Adrenal gland (tissue), 12 donors: ENCODE data around the gene DHX34. TPM values are rescaled to one million over a fixed set of nuclear protein-coding genes. Genes with fewer than 3 reads are reported as not detected.

Experiments
- DNase-seq, 7 donors: peaks; one replicate each; pipeline ENCODE4 v3.0.0-alpha.2; 2019 to 2020
- H3K27ac ChIP-seq, 5 donors: fragments of 200-600 bp; sonication (generic) in 4 of 5; 1 replicate in 3 of 5; 2 replicates in 2 of 5; pipeline versions ENCODE4 v1.5.1 to v1.8.0; 2016 to 2020; ENCODE audit warnings: mild to moderate bottlenecking in 1 of 5
- H3K27me3 ChIP-seq: fragments of 200-600 bp; 2 replicates; pipeline ENCODE4 v1.8.0; 2021
- H3K36me3 ChIP-seq, 2 donors: fragments of 200-600 bp; replicated peaks in 1 of 2; 1 replicate in 1 of 2; 2 replicates in 1 of 2; pipeline versions ENCODE4 v1.5.1 to v1.8.0; 2018 to 2022
- H3K4me1 ChIP-seq, 2 donors: fragments of 200-600 bp; replicated peaks in 1 of 2; 1 replicate in 1 of 2; 2 replicates in 1 of 2; pipeline versions ENCODE4 v1.5.1 to v1.8.0; 2018 to 2021
- H3K4me3 ChIP-seq, 4 donors: fragments of 200-600 bp; sonication (generic) in 3 of 4; one replicate each; pipeline ENCODE4 v1.5.1; 2016 to 2018
- H3K9me3 ChIP-seq, 3 donors: fragments of 200-600 bp; sonication (generic) in 1 of 3; replicated peaks in 1 of 3; 1 replicate in 2 of 3; 2 replicates in 1 of 3; pipeline versions ENCODE4 v1.5.1 to v1.8.0; 2016 to 2021
- POLR2A ChIP-seq, 2 donors: fragments of 450-650 bp; IDR thresholded peaks; one replicate each; pipeline ENCODE4 v1.6.1; 2017; ENCODE audit warnings: antibody characterized with exemption in 2 of 2, mild to moderate bottlenecking in 2 of 2, moderate library complexity in 1 of 2
- WGBS, 4 donors: extraction: QIAGEN DNeasy Blood & Tissue Kit in 2 of 4; methylation state at CpG; one replicate each; pipeline versions ENCODE4 v1.1.5 to v1.1.7; 2013 to 2017; 5-methylcytosine and 5-hydroxymethylcytosine counted together
- intact Hi-C, 2 donors: fragments of 100-400 bp; cut with DNase I; formaldehyde crosslinking; loops; one replicate each; pipeline versions ENCODE4 v1.14.1 to v1.15.0; 2022 to 2023
- polyA plus RNA-seq, 3 donors: library from polyadenylated mRNA; stranded (reverse); fragments of 200-250 nt in 2 of 3; fragments of 350-450 nt in 1 of 3; fragmentation: Illumina TruSeq in 1 of 3; extraction: RNeasy Lipid Tissue Mini Kit (QIAGEN cat#74804) in 1 of 3; gene quantifications; one replicate each; pipeline ENCODE4 v1.2.3, GENCODE V29; 2013 to 2014
- total RNA-seq, 9 donors: library from RNA; depleted of rRNA in 4 of 9; stranded (reverse); fragments of >200 nt in 4 of 9; fragments of 120-200 nt in 1 of 9; fragmentation: NEBNext Ultra II Directional in 1 of 9; extraction: Animal tissue kit (Norgen Biotek cat#: 25700) in 1 of 9; gene quantifications; one replicate each; pipeline versions ENCODE4 v1.1.0 to v1.2.4, GENCODE V29; 2013 to 2023
- TF ChIP-seq, protein P1 (sequence below), 6 experiments: fragments of 450-650 bp in 4 of 6; fragments of 200-600 bp in 2 of 6; sonication (generic) in 1 of 6; IDR thresholded peaks; 1 replicate in 5 of 6; 2 replicates in 1 of 6; pipeline versions ENCODE4 v1.5.1 to v1.8.0; 2016 to 2021; ENCODE audit warnings: antibody characterized with exemption in 6 of 6, mild to moderate bottlenecking in 2 of 6, moderate library complexity in 1 of 6
- donor health status: healthy with polysubstance abuse.
- donor health status: Bipolar disorder and iron deficiency.
- donor health status: DM: yes; HTN: yes; CAD: no.
- donor health status: DM: no; HTN: no; CAD: no.
- donor health status: DM: no; HTN: no; CAD: no.
- donor health status: DM: yes; HTN: yes; CAD: no.

DHX34 gene
- total and polyA plus RNA-seq, 12 donors = 5.0 to 49.7 (median 11.2) TPM

DNA sequence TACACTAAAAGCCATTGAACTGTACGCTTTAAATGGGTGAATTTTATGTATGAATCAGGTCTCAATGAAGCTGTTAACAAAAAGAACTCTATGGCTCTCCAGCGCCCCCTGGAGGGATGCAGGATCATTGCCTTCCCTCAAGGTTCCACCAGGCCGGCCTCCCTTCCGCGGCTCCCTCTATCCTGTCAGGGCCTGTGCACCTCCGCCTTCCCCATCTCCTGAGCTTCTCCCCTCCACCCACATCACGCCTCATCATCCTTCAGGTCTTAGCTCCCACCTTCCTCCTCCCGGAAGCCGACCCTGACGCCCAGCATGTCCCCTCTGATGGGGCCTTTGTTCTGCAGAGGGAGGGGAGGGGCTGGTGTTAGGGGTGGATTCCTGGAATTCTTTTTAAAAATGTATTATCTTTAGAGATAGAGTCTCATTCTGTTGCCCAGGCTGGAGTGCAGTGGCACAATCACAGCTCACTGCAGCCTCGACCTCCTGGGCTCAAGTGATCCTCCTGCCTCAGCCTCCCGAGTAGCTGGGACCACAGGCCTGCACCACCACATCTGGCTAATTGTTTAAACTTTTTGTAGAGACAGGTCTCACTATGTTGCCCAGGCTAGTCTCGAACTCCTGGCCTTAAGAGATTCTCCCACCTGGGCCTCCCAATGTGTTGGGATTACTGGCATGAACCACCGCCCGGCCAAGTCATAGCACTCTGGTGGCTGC is 42.6 kb downstream of the DHX34 start:
- H3K36me3 ChIP-seq = no peaks in the 10 kb centered on the region
- H3K4me3 ChIP-seq = no peak overlapping the region
- TF ChIP-seq POLR2A (IDR thresholded peaks at IDR 0.05) = no peak
- TF ChIP-seq, protein P1, sequence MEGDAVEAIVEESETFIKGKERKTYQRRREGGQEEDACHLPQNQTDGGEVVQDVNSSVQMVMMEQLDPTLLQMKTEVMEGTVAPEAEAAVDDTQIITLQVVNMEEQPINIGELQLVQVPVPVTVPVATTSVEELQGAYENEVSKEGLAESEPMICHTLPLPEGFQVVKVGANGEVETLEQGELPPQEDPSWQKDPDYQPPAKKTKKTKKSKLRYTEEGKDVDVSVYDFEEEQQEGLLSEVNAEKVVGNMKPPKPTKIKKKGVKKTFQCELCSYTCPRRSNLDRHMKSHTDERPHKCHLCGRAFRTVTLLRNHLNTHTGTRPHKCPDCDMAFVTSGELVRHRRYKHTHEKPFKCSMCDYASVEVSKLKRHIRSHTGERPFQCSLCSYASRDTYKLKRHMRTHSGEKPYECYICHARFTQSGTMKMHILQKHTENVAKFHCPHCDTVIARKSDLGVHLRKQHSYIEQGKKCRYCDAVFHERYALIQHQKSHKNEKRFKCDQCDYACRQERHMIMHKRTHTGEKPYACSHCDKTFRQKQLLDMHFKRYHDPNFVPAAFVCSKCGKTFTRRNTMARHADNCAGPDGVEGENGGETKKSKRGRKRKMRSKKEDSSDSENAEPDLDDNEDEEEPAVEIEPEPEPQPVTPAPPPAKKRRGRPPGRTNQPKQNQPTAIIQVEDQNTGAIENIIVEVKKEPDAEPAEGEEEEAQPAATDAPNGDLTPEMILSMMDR (IDR thresholded peaks at IDR 0.05) = peak; percentile 78 to 91 (median 89)
- H3K27me3 ChIP-seq = no peaks in the 10 kb centered on the region
- H3K9me3 ChIP-seq = no peaks in the 10 kb centered on the region
- intact Hi-C loops = loop anchor here (2.0 to 5.0 kb wide), 2 partner anchors 94 to 95 kb away; no protein-coding TSS in a partner anchor
- no peak overlapping the region for H3K27ac ChIP-seq
- WGBS, 4 donors = 23 to 32% (median 31%) methylated on average over 11 to 15 of the region's 15 CpGs
- no peaks in the 10 kb centered on the region for H3K4me1 ChIP-seq
- DNase-seq = peak; percentile 76 to 90 (median 79)

DNA sequence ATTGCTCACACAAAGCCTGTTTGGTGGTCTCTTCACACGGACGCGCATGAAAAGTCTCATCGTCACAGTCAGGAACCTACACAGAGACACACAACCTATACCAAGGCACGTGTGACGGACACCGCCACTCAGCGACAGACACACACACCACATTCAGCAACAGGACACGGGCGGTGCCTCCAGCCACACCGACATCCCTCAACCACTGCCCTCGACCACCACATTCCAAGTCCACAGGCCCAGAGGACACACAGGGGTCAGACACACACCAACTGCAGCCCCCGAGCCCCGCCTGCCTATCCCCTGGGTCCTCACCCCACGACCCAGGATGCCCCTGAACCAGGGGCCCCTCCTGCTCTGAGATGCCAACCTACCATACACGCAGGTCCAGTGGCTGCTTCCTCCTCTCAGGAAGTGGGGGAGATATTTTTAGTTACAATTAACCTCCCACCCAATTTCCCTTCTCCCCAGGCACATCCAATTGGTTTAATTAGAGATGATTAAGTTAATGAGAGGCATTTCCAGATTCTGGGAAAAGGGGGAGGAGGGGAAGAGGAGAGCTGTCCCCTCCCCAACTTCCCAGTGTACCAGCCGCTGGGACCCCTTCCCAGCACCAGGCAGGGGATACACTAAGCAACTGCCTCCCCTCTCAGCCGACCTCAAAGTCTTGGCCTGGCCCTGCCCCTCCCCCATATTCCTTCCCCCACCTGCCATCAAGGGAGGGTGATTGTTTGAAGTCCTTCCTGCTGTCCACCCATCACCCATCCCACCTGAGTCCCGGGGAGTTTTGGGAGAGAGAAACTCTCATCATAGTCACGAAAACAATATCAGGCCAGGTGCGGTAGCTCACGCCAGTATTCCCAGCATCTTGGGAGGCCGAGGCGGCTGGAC is 49.8 kb downstream of the DHX34 start:
- H3K4me1 ChIP-seq = no peaks in the 10 kb centered on the region
- no peaks in the 10 kb centered on the region for H3K36me3 ChIP-seq
- 54 to 68% (median 57%) methylated on average over 19 to 24 of the region's 24 CpGs for WGBS, 4 donors
- no peak for DNase-seq
- no peaks in the 10 kb centered on the region for H3K27me3 ChIP-seq
- intact Hi-C loops = no loop called here
- TF ChIP-seq, protein P1 (IDR thresholded peaks at IDR 0.05) = no peak
- no peak for TF ChIP-seq POLR2A (IDR thresholded peaks at IDR 0.05)
- H3K27ac ChIP-seq = no peak overlapping the region
- H3K9me3 ChIP-seq = no peaks in the 10 kb centered on the region
- H3K4me3 ChIP-seq = no peak overlapping the region

GRCh38 chr19:47402504-47402903 is 53.4 kb downstream of the DHX34 start:
- no peaks in the 10 kb centered on the region for H3K4me1 ChIP-seq
- intact Hi-C loops = no loop called here
- DNase-seq = no peak
- TF ChIP-seq, protein P1 (IDR thresholded peaks at IDR 0.05) = no peak
- TF ChIP-seq POLR2A (IDR thresholded peaks at IDR 0.05) = no peak
- no peak overlapping the region for H3K4me3 ChIP-seq
- peaks cover 14% of the 10 kb centered on the region for H3K27me3 ChIP-seq
- no peaks in the 10 kb centered on the region for H3K36me3 ChIP-seq
- WGBS, 4 donors = 75 to 80% (median 77%) methylated on average over 15 to 16 of the region's 16 CpGs
- H3K9me3 ChIP-seq = no peaks in the 10 kb centered on the region
- no peak overlapping the region for H3K27ac ChIP-seq
